H1 (cell line): ENCODE data around the gene HPN. TPM values are rescaled to one million over a fixed set of nuclear protein-coding genes. Genes with fewer than 3 reads are reported as not detected.
A peak's percentile ranks its signal among the peaks of the same experiment; 100 is the strongest.

Source experiments
- CTCF ChIA-PET: fragments of 300-600 bp; sonication (Branson Sonifier 250); formaldehyde crosslinking; loops from one replicate; lab custom pipeline; 2021; ENCODE audit not compliant: partially characterized antibody; lab: Charles Lee
- POLR2A ChIA-PET: fragments of 300-600 bp; sonication (Branson Sonifier 250); formaldehyde crosslinking; loops from one replicate; lab custom pipeline; 2021; ENCODE audit warnings: inconsistent platforms; ENCODE audit not compliant: partially characterized antibody; lab: Charles Lee
- DNase-seq, 2 experiments: peaks; one replicate each; pipeline versions ENCODE4 v3.0.0 to v3.0.0-alpha.2; 2010 to 2022; ENCODE audit warnings: low spot score in 2 of 2, low read depth in 1 of 2, mixed read lengths in 1 of 2
- FAIRE-seq: peaks from 2 replicates; lab custom pipeline; 2011; peaks lifted over from hg19 to GRCh38; lab: Jason Lieb, UNC
- H2AFZ ChIP-seq: 2 replicates; pipeline ENCODE4 v1.8.1; 2012; ENCODE audit warnings: low read length, inconsistent platforms
- H2AK5ac ChIP-seq: 2 replicates; pipeline ENCODE4 v1.6.1; 2013; ENCODE audit warnings: low read depth, low read length
- H2BK120ac ChIP-seq: replicated peaks from 2 replicates; pipeline ENCODE3; 2013; ENCODE audit warnings: low read depth, low read length, inconsistent platforms
- H2BK12ac ChIP-seq: 2 replicates; pipeline ENCODE4 v1.6.1; 2013; ENCODE audit warnings: low read depth, low read length
- H2BK15ac ChIP-seq: 2 replicates; pipeline ENCODE4 v1.6.1; 2013; ENCODE audit warnings: low read length
- H2BK20ac ChIP-seq: 2 replicates; pipeline ENCODE4 v1.6.1; 2013; ENCODE audit warnings: low read length
- H2BK5ac ChIP-seq: 2 replicates; pipeline ENCODE4 v1.6.1; 2013; ENCODE audit warnings: low read depth, low read length
- H3K14ac ChIP-seq: 2 replicates; pipeline ENCODE4 v1.6.1; 2013; ENCODE audit warnings: inconsistent platforms; ENCODE audit not compliant: insufficient read length
- H3K18ac ChIP-seq: 2 replicates; pipeline ENCODE4 v1.6.1; 2013; ENCODE audit warnings: low read length; ENCODE audit errors: extremely low read depth
- H3K23ac ChIP-seq: 2 replicates; pipeline ENCODE4 v1.6.1; 2013; ENCODE audit warnings: inconsistent platforms; ENCODE audit not compliant: insufficient read length
- H3K23me2 ChIP-seq: 2 replicates; pipeline ENCODE4 v1.6.1; 2013; ENCODE audit warnings: low read depth, low read length
- H3K27ac ChIP-seq: 2 replicates; pipeline ENCODE4 v1.6.1; 2011; ENCODE audit warnings: low read depth, low read length, inconsistent platforms
- H3K27me3 ChIP-seq, 4 experiments: replicated peaks in 1 of 4; 1 replicate in 1 of 4; 2 replicates in 3 of 4; pipeline versions ENCODE4 v1.6.1 to v1.8.1; 2011 to 2013; ENCODE audit warnings: low read length in 3 of 4, mild to moderate bottlenecking in 3 of 4, inconsistent platforms in 2 of 4, mixed read lengths in 2 of 4, moderate library complexity in 1 of 4; ENCODE audit not compliant: control insufficient read depth in 3 of 4, insufficient read depth in 3 of 4; ENCODE audit errors: extremely low read depth in 1 of 4
- H3K36me3 ChIP-seq, 4 experiments: 2 replicates each; pipeline versions ENCODE4 v1.6.1 to v1.8.1; 2011 to 2013; ENCODE audit warnings: mild to moderate bottlenecking in 4 of 4, low read length in 3 of 4, moderate library complexity in 2 of 4, control low read depth in 1 of 4, inconsistent platforms in 1 of 4; ENCODE audit not compliant: insufficient read depth in 4 of 4, control insufficient read depth in 2 of 4
- H3K4ac ChIP-seq: replicated peaks from 2 replicates; pipeline ENCODE3; 2013; ENCODE audit warnings: low read length, low read depth, mixed read lengths, inconsistent platforms; ENCODE audit not compliant: insufficient read length
- H3K4me1 ChIP-seq, 4 experiments: replicated peaks in 1 of 4; 1 replicate in 1 of 4; 2 replicates in 3 of 4; pipeline versions ENCODE4 v1.6.1 to v1.8.1; 2011 to 2013; ENCODE audit warnings: low read length in 3 of 4, inconsistent platforms in 2 of 4, mixed read lengths in 1 of 4; ENCODE audit not compliant: insufficient read depth in 4 of 4, control insufficient read depth in 3 of 4
- H3K4me2 ChIP-seq, 2 experiments: 2 replicates each; pipeline versions ENCODE4 v1.6.1 to v1.8.1; 2011 to 2013; ENCODE audit warnings: low read depth in 2 of 2, low read length in 2 of 2, control low read depth in 1 of 2, inconsistent platforms in 1 of 2, mild to moderate bottlenecking in 1 of 2; ENCODE audit not compliant: insufficient read depth in 1 of 2
- H3K4me3 ChIP-seq, 4 experiments: fragments of 200-600, 300-600 bp in 1 of 4; sonication (generic), shearing (Covaris generic), sonication (Bioruptor Twin) in 1 of 4; 2 replicates each; pipeline versions ENCODE4 v1.5.1 to v1.8.1; 2011 to 2016; ENCODE audit warnings: low read length in 4 of 4, low read depth in 3 of 4, control low read depth in 2 of 4, inconsistent platforms in 2 of 4, mild to moderate bottlenecking in 2 of 4, mixed read lengths in 1 of 4, moderate library complexity in 1 of 4; ENCODE audit not compliant: insufficient read depth in 2 of 4; ENCODE audit errors: extremely low read depth in 1 of 4
- H3K56ac ChIP-seq: replicated peaks from 2 replicates; pipeline ENCODE3; 2013; ENCODE audit warnings: low read depth, mild to moderate bottlenecking, mixed read lengths, low read length, inconsistent platforms; ENCODE audit not compliant: insufficient read length
- H3K79me1 ChIP-seq: 2 replicates; pipeline ENCODE4 v1.6.1; 2013; ENCODE audit warnings: low read depth, low read length, control low read depth
- H3K79me2 ChIP-seq, 2 experiments: 2 replicates each; pipeline versions ENCODE4 v1.6.1 to v1.8.1; 2012 to 2013; ENCODE audit warnings: low read length in 2 of 2, mild to moderate bottlenecking in 2 of 2, inconsistent platforms in 1 of 2; ENCODE audit not compliant: insufficient read depth in 2 of 2, control insufficient read depth in 1 of 2
- H3K9ac ChIP-seq, 4 experiments: replicated peaks in 1 of 4; 1 replicate in 1 of 4; 2 replicates in 3 of 4; pipeline versions ENCODE4 v1.6.1 to v1.8.1; 2011 to 2013; ENCODE audit warnings: low read depth in 3 of 4, low read length in 3 of 4, control low read depth in 2 of 4, mild to moderate bottlenecking in 2 of 4, moderate library complexity in 2 of 4, inconsistent platforms in 1 of 4; ENCODE audit errors: extremely low read depth in 1 of 4
- H3K9me3 ChIP-seq, 2 experiments: 2 replicates each; pipeline versions ENCODE4 v1.6.1 to v1.8.1; 2012 to 2013; ENCODE audit warnings: mild to moderate bottlenecking in 2 of 2, moderate library complexity in 2 of 2, control low read depth in 1 of 2, inconsistent platforms in 1 of 2, low read depth in 1 of 2, low read length in 1 of 2, mixed read lengths in 1 of 2; ENCODE audit not compliant: insufficient read depth in 2 of 2
- H4K20me1 ChIP-seq, 2 experiments: replicated peaks in 1 of 2; 2 replicates each; pipeline versions ENCODE3 to v1.8.1; 2011 to 2013; ENCODE audit warnings: inconsistent platforms in 2 of 2, low read length in 2 of 2, mild to moderate bottlenecking in 1 of 2; ENCODE audit not compliant: insufficient read depth in 2 of 2, control insufficient read depth in 1 of 2
- H4K5ac ChIP-seq: 2 replicates; pipeline ENCODE4 v1.6.1; 2013; ENCODE audit warnings: low read length, low read depth, mixed read lengths, inconsistent platforms; ENCODE audit not compliant: insufficient read length
- H4K8ac ChIP-seq: 2 replicates; pipeline ENCODE4 v1.8.0; 2013; ENCODE audit warnings: mild to moderate bottlenecking, moderate library complexity, low read length, inconsistent platforms; ENCODE audit not compliant: insufficient read depth; ENCODE audit errors: extremely low read depth
- H4K91ac ChIP-seq: replicated peaks from 2 replicates; pipeline ENCODE3; 2013; ENCODE audit warnings: low read length, mixed read lengths, inconsistent platforms; ENCODE audit not compliant: insufficient read length
- CREB1 ChIP-seq: IDR thresholded peaks from 2 replicates; pipeline ENCODE4 v1.6.1; 2012; ENCODE audit warnings: inconsistent platforms
- MAX ChIP-seq: IDR thresholded peaks from 2 replicates; pipeline ENCODE4 v1.6.1; 2012; ENCODE audit warnings: inconsistent platforms
- NRF1 ChIP-seq: IDR thresholded peaks from 2 replicates; pipeline ENCODE4 v1.6.1; 2011; ENCODE audit warnings: mild to moderate bottlenecking, low read depth, low read length, improper control_type of control experiment
- RFX5 ChIP-seq: IDR thresholded peaks from 2 replicates; pipeline ENCODE4 v1.6.1; 2011; ENCODE audit warnings: low read depth, low read length, improper control_type of control experiment, borderline replicate concordance
- WGBS, 2 experiments: shearing (Covaris generic) in 1 of 2; methylation state at CpG; one replicate each; pipeline versions ENCODE4 v1.1.6 to v1.1.7; 2013 to 2015; ENCODE audit warnings: low lambda C conversion rate in 2 of 2, mixed read lengths in 2 of 2, inconsistent platforms in 1 of 2, low coverage in 1 of 2, missing lambda C conversion rate in 1 of 2; ENCODE audit not compliant: insufficient replicate concordance in 2 of 2, insufficient coverage in 1 of 2, insufficient read length in 1 of 2; ENCODE audit errors: extremely low coverage in 1 of 2, missing lambda C conversion rate in 1 of 2; 5-methylcytosine and 5-hydroxymethylcytosine counted together
- polyA plus RNA-seq, 7 experiments: library from polyadenylated mRNA; depleted of rRNA in 3 of 7; stranded (reverse) in 5 of 7; unstranded in 2 of 7; fragments of >200 nt in 5 of 7; fragments of 200-250 nt in 2 of 7; gene quantifications; 1 replicate in 5 of 7; 2 replicates in 1 of 7; 4 replicates in 1 of 7; pipeline versions ENCODE4 v1.2.1 to v1.2.3, GENCODE V29; 2011 to 2013; ENCODE audit warnings: missing spikeins in 2 of 7, mixed read lengths in 2 of 7
- total RNA-seq: library from RNA; stranded (reverse); fragmentation: NEBNext Ultra II Directional; extraction: Animal tissue kit (Norgen Biotek cat#: 25700); gene quantifications from 2 replicates; pipeline ENCODE4 v1.2.1, GENCODE V29; 2021

HPN gene
- total and polyA plus RNA-seq, 2 of the 8 experiments (the other 6 are each of a cell fraction or from before 2014, with no cell fraction given): 14.7 to 33.7 TPM

- Histone ChIP-seq H4K5ac (no peak within 1 kb of the TSS), H3K4me1 (peaks cover 0 to 22% (median 14%) of the 10 kb centered on the region in 4 experiments; a peak in 6 of 7 replicates), H3K27ac (no peak within 1 kb of the TSS), H3K79me2 (no peaks in the 10 kb centered on the region), H3K23me2 (no peaks in the 10 kb centered on the region), H2BK5ac (no peak within 1 kb of the TSS), H3K18ac (peak within 1 kb of the TSS; percentile 4), H2BK20ac (no peak within 1 kb of the TSS; the same call in 1 of the 2 replicates), H3K9ac (no peak within 1 kb of the TSS), H3K9me3 (no peaks in the 10 kb centered on the region), H2BK120ac (no peak within 1 kb of the TSS), H2AFZ (no peak within 1 kb of the TSS), H3K4ac (peak within 1 kb of the TSS; percentile 44), H3K14ac (no peak within 1 kb of the TSS), H3K56ac (no peak within 1 kb of the TSS), H3K4me2 (peak within 1 kb of the TSS; percentile 15 to 70; a peak in 3 of 4 replicates), H2AK5ac (no peak within 1 kb of the TSS), H2BK15ac (0 out of 2 replicates have a peak within 1 kb of the TSS, but pooled peaks have one; percentile 61), H4K8ac (peak within 1 kb of the TSS; percentile 35; the same call in 1 of the 2 replicates), H2BK12ac (peak within 1 kb of the TSS; percentile 60; the same call in 1 of the 2 replicates), H4K91ac (no peak within 1 kb of the TSS), H4K20me1 (no peaks in the 10 kb centered on the region), H3K79me1 (no peaks in the 10 kb centered on the region), H3K36me3 (no peaks in the 10 kb centered on the region), H3K27me3 (peaks cover 0 to 2% (median 0%) of the 10 kb centered on the region in 4 experiments; a peak in 1 of 7 replicates), H3K23ac (no peak within 1 kb of the TSS), H3K4me3 (peak within 1 kb of the TSS in 3 of 4 experiments; percentile 23 to 56 (median 31); a peak in 5 of 8 replicates)
- POLR2A ChIA-PET: interaction anchor here (0.7 to 1.8 kb wide), 4 partner anchors 11 to 49 kb away, joined by 3 to 7 read pairs (median 5); no protein-coding TSS in a partner anchor
- WGBS, 2 experiments: 68% methylated on average over 13 of the region's 14 CpGs; no CpG with 5 or more reads in 1 of the 2 experiments
- CTCF ChIA-PET: interaction anchor here (0.7 to 6.9 kb wide), 28 partner anchors 9 to 201 kb away, joined by 3 to 154 read pairs (median 5); partner anchors contain the start of genes FXYD1, FXYD7, HAMP and LGI4
- DNase-seq (no peak), FAIRE-seq (no peak)
- TF ChIP-seq MAX (no peak), CREB1 (no peak), NRF1 (no peak), RFX5 (no peak)
These were observed 73.8 kb downstream of the HPN start, which contains the start of gene FXYD3 for GRCh38 chr19:35115177-35115951. FXYD3 (plus strand) TSS chr19:35115823; CDS start chr19:35119377, 3,554 bp downstream.
